ENCODE measurements around the gene AIF1L.

GRCh38 chr9:131140112-131140511 lies 43.8 kb downstream of the AIF1L start:
- TF ChIP-seq CTCF (IDR thresholded peaks at IDR 0.05) (no peak), POLR2A (IDR thresholded peaks at IDR 0.05) (no peak), POLR2AphosphoS5 (IDR thresholded peaks at IDR 0.05; ENCODE audit: insufficient read depth in 1 of 2, low read depth in 1 of 2) (no peak)
